KOPT-K1 (cell line): ENCODE results near the gene REC8.
A peak's percentile ranks its signal among the peaks of the same experiment; 100 is the strongest.

ENCODE experiments used
- H3K27ac ChIP-seq: fragments of 200-600 bp; sonication (generic); 2 replicates; pipeline ENCODE4 v1.5.1; 2016; ENCODE audit warnings: antibody characterized with exemption, mild to moderate bottlenecking, low read depth, low read length; ENCODE audit not compliant: poor library complexity, severe bottlenecking
- H3K36me3 ChIP-seq: fragments of 200-600 bp; sonication (generic); 2 replicates; pipeline ENCODE4 v1.5.1; 2017; ENCODE audit warnings: antibody characterized with exemption, mild to moderate bottlenecking, low read length, moderate library complexity; ENCODE audit not compliant: insufficient read depth
- H3K9me3 ChIP-seq: fragments of 200-600 bp; sonication (generic); 2 replicates; pipeline ENCODE4 v1.5.1; 2017; ENCODE audit warnings: antibody characterized with exemption, low read length, mild to moderate bottlenecking; ENCODE audit not compliant: insufficient read depth, poor library complexity, severe bottlenecking

The REC8 gene

DNA sequence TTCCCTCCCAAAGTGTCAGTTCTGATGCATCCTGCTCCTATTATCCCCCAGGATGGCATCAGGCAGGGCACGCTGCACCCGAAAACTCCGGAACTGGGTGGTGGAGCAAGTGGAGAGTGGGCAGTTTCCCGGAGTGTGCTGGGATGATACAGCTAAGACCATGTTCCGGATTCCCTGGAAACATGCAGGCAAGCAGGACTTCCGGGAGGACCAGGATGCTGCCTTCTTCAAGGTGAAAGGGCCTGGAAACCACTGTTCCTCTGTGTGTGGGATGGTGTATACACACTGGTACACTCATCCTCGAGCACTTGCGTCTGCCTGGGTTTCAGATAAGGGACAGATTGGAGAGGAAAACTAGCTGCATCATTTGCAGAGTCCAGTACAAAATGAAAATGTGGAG lies 9.8 kb upstream of the REC8 start:
- peaks cover 71% of the 10 kb centered on the region for H3K36me3 ChIP-seq
- H3K9me3 ChIP-seq, result no peaks in the 10 kb centered on the region
- peak overlapping the region; percentile 77 for H3K27ac ChIP-seq

GRCh38 chr14:24164518-24164991 lies 7.3 kb upstream of the REC8 start:
- Histone ChIP-seq H3K9me3 (no peaks in the 10 kb centered on the region), H3K36me3 (peaks cover 58% of the 10 kb centered on the region), H3K27ac (no peak overlapping the region)

GRCh38 chr14:24165785-24166184 lies 6.1 kb upstream of the REC8 start:
- Histone ChIP-seq H3K9me3 (no peaks in the 10 kb centered on the region), H3K36me3 (peaks cover 46% of the 10 kb centered on the region), H3K27ac (no peak overlapping the region)

GRCh38 chr14:24167469-24168114 lies 4.3 kb upstream of the REC8 start:
- H3K36me3 ChIP-seq, result peaks cover 46% of the 10 kb centered on the region
- no peak overlapping the region for H3K27ac ChIP-seq
- no peaks in the 10 kb centered on the region for H3K9me3 ChIP-seq

- Histone ChIP-seq H3K36me3 (peaks cover 15% of the 10 kb centered on the region), H3K27ac (no peak overlapping the region)
Observed at GRCh38 chr14:24172261-24172860, 481 bp downstream of the REC8 start.

DNA sequence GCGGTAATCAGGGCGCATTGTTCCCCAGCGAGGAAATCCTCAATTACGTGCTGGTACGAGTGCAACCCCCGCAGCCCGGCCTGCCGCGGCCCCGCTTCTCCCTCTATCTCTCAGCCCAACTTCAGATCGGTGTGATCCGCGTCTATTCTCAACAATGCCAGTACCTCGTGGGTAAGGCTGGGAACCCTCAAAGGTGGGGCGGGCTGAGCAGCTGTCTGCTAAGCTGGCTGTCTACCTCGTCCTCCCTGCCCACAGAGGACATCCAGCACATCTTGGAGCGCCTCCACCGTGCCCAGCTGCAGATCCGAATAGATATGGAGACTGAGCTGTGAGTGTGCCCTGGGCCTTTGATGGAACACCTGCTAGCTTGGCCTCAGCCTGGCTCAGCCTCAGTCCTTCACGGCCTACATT lies 996 bp downstream of the REC8 start:
- Histone ChIP-seq H3K9me3 (no peaks in the 10 kb centered on the region), H3K36me3 (peaks cover 16% of the 10 kb centered on the region), H3K27ac (no peak overlapping the region)

More at GRCh38 chr14:24172261-24172860, 481 bp downstream of the REC8 start:
- H3K9me3 ChIP-seq, result no peaks in the 10 kb centered on the region

DNA sequence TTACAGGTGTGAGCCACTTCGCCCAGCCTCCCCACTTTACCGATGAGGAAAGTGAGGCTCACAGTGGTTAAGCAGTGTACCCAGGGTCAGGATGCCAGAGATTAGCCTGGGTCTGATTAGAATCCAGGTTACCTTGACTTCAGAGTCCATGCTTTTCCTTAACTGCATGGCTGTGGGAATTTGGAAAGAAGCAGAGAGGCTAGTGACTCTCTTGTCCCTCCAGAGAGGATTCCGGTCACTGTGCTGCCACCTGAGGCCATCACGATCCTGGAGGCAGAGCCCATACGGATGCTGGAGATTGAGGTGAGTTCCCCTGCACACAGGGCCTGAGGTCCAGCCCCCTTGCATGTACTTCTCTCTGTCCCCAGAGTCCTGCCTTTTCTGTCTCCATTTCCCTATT lies 4.7 kb downstream of the REC8 start:
- no peaks in the 10 kb centered on the region for H3K9me3 ChIP-seq
- H3K27ac ChIP-seq, result no peak overlapping the region
- peaks cover 53% of the 10 kb centered on the region for H3K36me3 ChIP-seq

DNA sequence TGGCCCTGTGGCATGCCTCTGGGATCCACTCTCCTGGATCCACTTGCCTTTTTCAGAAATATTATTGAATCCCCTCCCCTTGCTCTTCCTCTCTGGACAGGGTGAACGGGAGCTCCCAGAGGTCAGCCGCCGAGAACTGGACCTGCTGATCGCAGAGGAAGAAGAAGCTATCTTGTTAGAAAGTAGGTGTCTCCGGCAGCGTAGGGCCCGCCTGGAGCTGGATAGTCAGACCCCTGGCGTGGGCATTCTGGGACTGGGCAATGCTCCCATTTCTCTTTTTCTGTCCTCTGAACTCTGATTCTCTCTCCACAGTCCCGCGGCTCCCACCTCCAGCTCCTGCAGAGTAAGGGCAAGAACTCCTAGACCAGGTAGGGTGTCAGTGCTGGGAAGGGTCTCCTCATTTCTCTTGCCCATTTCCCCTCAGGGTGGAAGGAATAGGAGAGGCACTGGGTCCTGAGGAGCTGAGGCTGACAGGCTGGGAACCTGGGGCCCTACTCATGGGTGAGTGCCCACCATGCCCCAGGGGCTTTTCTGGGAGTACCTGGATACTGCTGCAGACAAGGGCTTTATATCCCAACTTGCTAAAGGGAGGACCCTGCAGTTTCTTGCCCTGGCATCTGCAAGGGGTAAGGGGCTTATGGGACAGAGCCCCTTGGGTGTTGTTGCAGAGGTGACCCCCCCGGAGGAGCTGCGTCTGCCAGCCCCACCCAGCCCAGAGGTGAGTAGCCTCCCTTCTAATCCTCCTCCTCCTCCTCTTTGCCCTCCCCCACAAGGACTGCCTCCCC lies 5.4 kb downstream of the REC8 start:
- Histone ChIP-seq H3K9me3 (no peaks in the 10 kb centered on the region), H3K36me3 (peaks cover 60% of the 10 kb centered on the region), H3K27ac (no peak overlapping the region)

GRCh38 chr14:24177891-24178290 lies 6.0 kb downstream of the REC8 start:
- peaks cover 66% of the 10 kb centered on the region for H3K36me3 ChIP-seq
- H3K9me3 ChIP-seq, result no peaks in the 10 kb centered on the region
- H3K27ac ChIP-seq, result no peak overlapping the region

GRCh38 chr14:24178399-24179178 lies 6.7 kb downstream of the REC8 start:
- peaks cover 73% of the 10 kb centered on the region for H3K36me3 ChIP-seq
- no peaks in the 10 kb centered on the region for H3K9me3 ChIP-seq
- H3K27ac ChIP-seq, result no peak overlapping the region

GRCh38 chr14:24179294-24179960 lies 7.5 kb downstream of the REC8 start:
- H3K9me3 ChIP-seq, result no peaks in the 10 kb centered on the region
- H3K27ac ChIP-seq, result no peak overlapping the region
- H3K36me3 ChIP-seq, result peaks cover 82% of the 10 kb centered on the region

DNA sequence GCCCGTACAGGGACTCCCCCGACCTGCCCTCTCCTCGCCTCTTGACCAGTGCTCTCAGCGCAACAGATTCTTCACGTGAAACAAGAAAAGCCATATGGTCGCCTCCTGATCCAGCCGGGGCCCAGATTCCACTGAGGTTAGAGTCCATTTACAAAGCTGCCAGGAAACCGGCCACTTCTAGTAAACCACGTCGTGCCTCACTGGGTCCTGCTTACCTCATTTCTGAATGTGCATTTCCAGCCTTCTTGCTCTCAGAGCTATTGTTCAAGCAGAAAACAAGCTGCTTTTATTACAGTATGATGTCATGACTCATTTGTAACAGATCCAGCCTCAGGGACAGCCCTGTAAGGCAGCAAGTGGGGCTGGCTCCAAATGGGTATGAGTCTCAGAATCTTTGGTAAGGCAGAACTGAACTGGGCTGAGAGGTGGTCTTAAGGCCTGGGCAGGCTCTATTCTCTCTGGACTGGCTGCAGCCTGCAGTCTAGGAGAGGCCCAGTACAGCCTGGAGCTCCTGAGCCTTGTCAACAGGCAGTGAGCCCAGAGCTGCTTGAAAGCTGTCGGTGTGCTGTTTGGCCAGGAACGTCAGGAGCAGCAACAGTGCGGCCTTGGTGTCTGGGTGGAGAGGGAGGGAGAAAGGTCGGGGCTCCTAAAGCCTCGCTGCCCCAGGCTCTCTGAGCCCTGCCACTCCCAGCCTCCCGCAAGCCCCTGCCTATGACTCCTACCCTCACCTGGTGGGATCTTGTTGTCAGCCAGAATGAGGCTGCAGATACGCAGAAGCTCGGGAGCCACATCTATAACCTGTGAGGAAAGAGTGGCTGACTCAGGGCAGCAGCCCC lies 8.3 kb downstream of the REC8 start:
- Histone ChIP-seq H3K27ac (no peak overlapping the region), H3K36me3 (peaks cover 89% of the 10 kb centered on the region), H3K9me3 (no peaks in the 10 kb centered on the region)

DNA sequence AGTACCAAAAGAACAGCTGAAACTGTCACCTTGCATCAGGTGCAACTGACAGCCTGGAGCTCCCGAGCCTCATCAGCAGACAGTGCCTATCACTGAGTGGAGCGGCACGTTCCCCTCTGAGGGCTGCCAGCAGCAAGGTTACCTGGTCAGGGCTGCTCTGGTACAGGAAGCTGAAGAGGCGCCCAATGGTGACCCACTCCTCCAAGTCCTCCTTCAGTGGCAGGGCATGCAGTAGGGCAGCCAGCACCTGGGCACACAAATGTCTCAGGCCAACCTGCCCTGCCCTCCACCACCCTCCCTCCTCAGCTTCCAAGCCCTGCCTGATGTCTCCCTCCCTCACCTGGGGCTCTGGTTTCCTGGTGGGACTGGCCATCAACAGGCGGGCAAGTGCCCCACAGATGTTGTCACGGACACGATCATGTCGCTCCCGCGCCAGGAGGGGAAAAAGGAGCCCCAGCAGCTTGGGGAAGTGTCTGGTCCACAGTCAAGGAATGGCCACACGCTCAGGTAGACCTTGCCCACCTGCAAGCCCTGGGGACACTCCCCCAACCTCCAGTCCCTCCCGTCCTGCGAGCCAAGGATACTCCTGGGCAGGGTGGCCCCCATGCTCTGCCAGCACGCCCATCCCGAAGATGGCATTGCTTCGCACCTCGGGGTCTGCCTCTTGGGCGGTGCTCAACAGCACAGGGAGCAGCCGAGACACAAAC lies 9.6 kb downstream of the REC8 start:
- H3K9me3 ChIP-seq, result no peaks in the 10 kb centered on the region
- no peak overlapping the region for H3K27ac ChIP-seq
- peaks cover 100% of the 10 kb centered on the region for H3K36me3 ChIP-seq
